Muscle layer of duodenum (tissue), 2 donors: ENCODE measurements around the gene CA12.
"Not testable (repeated sequence)": the region's sequence is repeated elsewhere in the genome, so short reads cannot be mapped to it uniquely, and the experiment has no call there.

Source experiments
- H3K27ac ChIP-seq: one replicate; pipeline ENCODE4 v1.7.0; 2013; ENCODE audit warnings: mild to moderate bottlenecking, low read length
- H3K27me3 ChIP-seq: one replicate; pipeline ENCODE4 v1.7.0; 2013; ENCODE audit warnings: low read depth, mild to moderate bottlenecking, control low read depth, low read length
- H3K36me3 ChIP-seq, 2 donors: one replicate each; pipeline ENCODE4 v1.7.0; 2013; ENCODE audit warnings: low read length in 2 of 2, control low read depth in 1 of 2, mild to moderate bottlenecking in 1 of 2; ENCODE audit not compliant: insufficient read depth in 2 of 2, control insufficient read depth in 1 of 2
- H3K4me1 ChIP-seq, 2 donors: one replicate each; pipeline ENCODE4 v1.7.0; 2013; ENCODE audit warnings: low read length in 2 of 2, mild to moderate bottlenecking in 2 of 2, control low read depth in 1 of 2, moderate library complexity in 1 of 2; ENCODE audit not compliant: insufficient read depth in 2 of 2, control insufficient read depth in 1 of 2
- H3K4me3 ChIP-seq, 2 donors: one replicate each; pipeline ENCODE4 v1.7.0; 2013; ENCODE audit warnings: low read length in 2 of 2, low read depth in 1 of 2, mild to moderate bottlenecking in 1 of 2
- H3K9me3 ChIP-seq, 2 donors: one replicate each; pipeline ENCODE4 v1.7.0; 2013; ENCODE audit warnings: low read length in 2 of 2, control low read depth in 1 of 2, mild to moderate bottlenecking in 1 of 2; ENCODE audit not compliant: control insufficient read depth in 1 of 2
- donor health status: healthy.

Gene CA12

GRCh38 chr15:63353261-63353660 lies 28.4 kb downstream of the CA12 start:
- Histone ChIP-seq H3K4me3 (no peak overlapping the region), H3K4me1 (no peaks in the 10 kb centered on the region), H3K36me3 (no peaks in the 10 kb centered on the region), H3K27me3 (no peaks in the 10 kb centered on the region), H3K9me3 (no peaks in the 10 kb centered on the region), H3K27ac (no peak overlapping the region)

GRCh38 chr15:63352808-63353207 lies 28.8 kb downstream of the CA12 start:
- no peaks in the 10 kb centered on the region for H3K4me1 ChIP-seq
- no peak overlapping the region for H3K27ac ChIP-seq

GRCh38 chr15:63351170-63351569 lies 30.5 kb downstream of the CA12 start:
- no peaks in the 10 kb centered on the region for H3K27me3 ChIP-seq
- no peak overlapping the region for H3K27ac ChIP-seq
- H3K9me3 ChIP-seq: no peaks in the 10 kb centered on the region
- no peaks in the 10 kb centered on the region for H3K4me1 ChIP-seq
- H3K4me3 ChIP-seq: no peak overlapping the region
- no peaks in the 10 kb centered on the region for H3K36me3 ChIP-seq

More at GRCh38 chr15:63352808-63353207, 28.8 kb downstream of the CA12 start:
- Histone ChIP-seq H3K4me3 (no peak overlapping the region), H3K9me3 (no peaks in the 10 kb centered on the region), H3K27me3 (no peaks in the 10 kb centered on the region), H3K36me3 (no peaks in the 10 kb centered on the region)

DNA sequence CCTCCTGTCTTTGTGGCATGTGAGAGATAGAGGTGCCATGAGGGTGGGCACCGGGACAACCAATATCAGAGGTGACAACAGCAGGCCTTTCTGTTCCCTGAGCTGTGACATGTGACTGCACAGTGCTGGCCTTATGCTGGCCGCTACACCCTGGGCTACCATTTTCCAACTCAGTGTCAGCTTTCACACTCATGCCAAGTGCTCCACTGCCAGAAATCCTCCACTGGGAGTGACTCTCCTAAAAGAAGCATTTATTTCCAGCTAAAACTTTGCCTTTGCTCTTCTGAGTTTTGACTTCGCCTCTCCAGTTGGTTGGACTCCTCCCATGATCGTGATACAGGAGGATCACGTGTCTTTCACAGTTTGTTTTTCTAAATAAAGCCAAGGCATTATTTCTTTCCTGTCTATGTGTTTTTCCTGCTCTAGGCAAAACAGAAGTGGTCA lies 31.4 kb downstream of the CA12 start:
- H3K4me1 ChIP-seq: no peaks in the 10 kb centered on the region

GRCh38 chr15:63349621-63350020 lies 32.0 kb downstream of the CA12 start:
- Histone ChIP-seq H3K27me3 (no peaks in the 10 kb centered on the region), H3K4me3 (no peak overlapping the region), H3K9me3 (no peaks in the 10 kb centered on the region), H3K4me1 (no peaks in the 10 kb centered on the region), H3K27ac (no peak overlapping the region), H3K36me3 (no peaks in the 10 kb centered on the region)

More for the DNA sequence above, 31.4 kb downstream of the CA12 start:
- Histone ChIP-seq H3K27ac (no peak overlapping the region), H3K36me3 (no peaks in the 10 kb centered on the region), H3K9me3 (no peaks in the 10 kb centered on the region), H3K4me3 (no peak overlapping the region), H3K27me3 (no peaks in the 10 kb centered on the region)

GRCh38 chr15:63349156-63349555 lies 32.5 kb downstream of the CA12 start:
- H3K4me1 ChIP-seq: no peaks in the 10 kb centered on the region

GRCh38 chr15:63348392-63348791 lies 33.3 kb downstream of the CA12 start:
- Histone ChIP-seq H3K4me1 (no peaks in the 10 kb centered on the region), H3K27ac (no peak overlapping the region), H3K36me3 (no peaks in the 10 kb centered on the region), H3K9me3 (no peaks in the 10 kb centered on the region), H3K4me3 (no peak overlapping the region), H3K27me3 (no peaks in the 10 kb centered on the region)

More at GRCh38 chr15:63349156-63349555, 32.5 kb downstream of the CA12 start:
- Histone ChIP-seq H3K36me3 (no peaks in the 10 kb centered on the region), H3K27me3 (no peaks in the 10 kb centered on the region), H3K27ac (no peak overlapping the region), H3K9me3 (no peaks in the 10 kb centered on the region), H3K4me3 (no peak overlapping the region)

DNA sequence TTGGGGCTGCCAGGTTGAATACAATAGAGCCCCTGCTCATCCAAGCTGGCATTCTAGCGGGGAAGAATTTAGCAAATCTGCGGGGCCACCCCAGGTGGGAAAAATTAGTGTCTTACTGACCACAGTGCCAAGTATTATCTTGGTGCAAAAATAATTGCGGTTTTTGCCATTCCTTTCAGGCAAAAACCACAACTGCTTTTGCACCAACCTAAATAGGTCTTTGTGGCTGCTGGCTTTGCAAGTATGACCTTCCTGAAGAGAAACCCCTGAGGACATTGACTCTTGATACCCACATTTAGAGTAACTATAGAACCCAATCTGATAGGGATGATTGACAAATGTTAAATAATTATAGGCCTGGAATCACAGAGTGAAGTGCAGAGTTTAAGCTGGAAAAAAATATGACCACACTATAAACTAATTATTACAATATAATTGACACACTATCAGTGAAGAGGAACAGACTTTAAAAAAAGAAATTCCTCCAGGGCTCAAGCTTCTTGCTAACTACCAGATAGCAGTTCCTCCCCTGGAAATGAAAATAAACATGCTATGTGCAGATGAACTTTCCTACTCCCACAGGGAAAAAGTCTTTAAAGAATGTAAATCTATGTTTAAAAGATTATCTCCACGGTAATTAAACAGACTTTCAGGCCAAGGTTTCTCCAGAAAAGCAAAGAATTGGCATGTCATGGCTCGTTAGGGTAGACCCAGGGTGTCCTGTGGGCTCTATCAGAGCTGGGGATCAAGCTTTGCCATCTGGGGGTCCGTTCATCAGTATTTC lies 34.4 kb downstream of the CA12 start:
- no peaks in the 10 kb centered on the region for H3K27me3 ChIP-seq
- H3K4me3 ChIP-seq: no peak overlapping the region
- no peak overlapping the region for H3K27ac ChIP-seq
- H3K36me3 ChIP-seq: no peaks in the 10 kb centered on the region
- H3K9me3 ChIP-seq: no peaks in the 10 kb centered on the region
- H3K4me1 ChIP-seq: no peaks in the 10 kb centered on the region

DNA sequence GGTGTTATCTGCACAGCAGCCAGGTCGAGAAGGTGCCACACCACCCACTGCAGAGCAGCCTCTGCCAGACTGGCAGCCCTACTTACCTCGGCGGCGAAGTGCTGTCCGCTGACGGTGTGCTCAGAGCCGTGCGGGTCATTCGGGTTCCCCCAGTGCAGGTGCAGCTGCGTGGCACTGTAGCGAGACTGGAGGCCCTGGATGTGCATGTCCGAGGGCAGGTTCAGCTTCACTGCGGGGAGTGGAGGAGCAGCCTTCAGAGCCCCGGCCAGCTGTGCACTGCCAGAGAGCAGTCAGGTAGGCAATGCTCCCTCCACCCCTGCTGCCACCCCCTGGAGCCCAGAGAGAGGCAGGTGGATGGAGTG lies 36.3 kb downstream of the CA12 start:
- no peak overlapping the region for H3K4me3 ChIP-seq
- H3K9me3 ChIP-seq: no peaks in the 10 kb centered on the region
- no peaks in the 10 kb centered on the region for H3K4me1 ChIP-seq
- H3K36me3 ChIP-seq: no peaks in the 10 kb centered on the region
- H3K27ac ChIP-seq: no peak overlapping the region
- H3K27me3 ChIP-seq: no peaks in the 10 kb centered on the region

- Histone ChIP-seq H3K27ac (no peak overlapping the region), H3K9me3 (no peaks in the 10 kb centered on the region), H3K4me3 (no peak overlapping the region), H3K27me3 (no peaks in the 10 kb centered on the region), H3K4me1 (no peaks in the 10 kb centered on the region), H3K36me3 (no peaks in the 10 kb centered on the region)
Measured at GRCh38 chr15:63344731-63345390, 36.8 kb downstream of the CA12 start.

- not testable (repeated sequence) for H3K4me1 ChIP-seq, H3K36me3 ChIP-seq, H3K9me3 ChIP-seq, H3K27me3 ChIP-seq, H3K4me3 ChIP-seq, H3K27ac ChIP-seq
Measured at GRCh38 chr15:63342996-63343562, 38.6 kb downstream of the CA12 start.
